H1 (cell line): Measurements from ENCODE around the gene KRTAP4-12. TPM values are rescaled to one million over a fixed set of nuclear protein-coding genes. Genes with fewer than 3 reads are reported as not detected.
"Not testable (repeated sequence)": the region's sequence is repeated elsewhere in the genome, so short reads cannot be mapped to it uniquely, and the experiment has no call there.

Source experiments
- CTCF ChIA-PET: fragments of 300-600 bp; sonication (Branson Sonifier 250); formaldehyde crosslinking; loops from one replicate; lab custom pipeline; 2021; ENCODE audit not compliant: partially characterized antibody; lab: Charles Lee
- POLR2A ChIA-PET: fragments of 300-600 bp; sonication (Branson Sonifier 250); formaldehyde crosslinking; loops from one replicate; lab custom pipeline; 2021; ENCODE audit warnings: inconsistent platforms; ENCODE audit not compliant: partially characterized antibody; lab: Charles Lee
- DNase-seq, 2 experiments: peaks; one replicate each; pipeline versions ENCODE4 v3.0.0 to v3.0.0-alpha.2; 2010 to 2022; ENCODE audit warnings: low spot score in 2 of 2, low read depth in 1 of 2, mixed read lengths in 1 of 2
- FAIRE-seq: peaks from 2 replicates; lab custom pipeline; 2011; peaks lifted over from hg19 to GRCh38; lab: Jason Lieb, UNC
- H2AFZ ChIP-seq: 2 replicates; pipeline ENCODE4 v1.8.1; 2012; ENCODE audit warnings: low read length, inconsistent platforms
- H2AK5ac ChIP-seq: 2 replicates; pipeline ENCODE4 v1.6.1; 2013; ENCODE audit warnings: low read depth, low read length
- H2BK120ac ChIP-seq: replicated peaks from 2 replicates; pipeline ENCODE3; 2013; ENCODE audit warnings: low read depth, low read length, inconsistent platforms
- H2BK12ac ChIP-seq: 2 replicates; pipeline ENCODE4 v1.6.1; 2013; ENCODE audit warnings: low read depth, low read length
- H2BK15ac ChIP-seq: 2 replicates; pipeline ENCODE4 v1.6.1; 2013; ENCODE audit warnings: low read length
- H2BK20ac ChIP-seq: 2 replicates; pipeline ENCODE4 v1.6.1; 2013; ENCODE audit warnings: low read length
- H2BK5ac ChIP-seq: 2 replicates; pipeline ENCODE4 v1.6.1; 2013; ENCODE audit warnings: low read depth, low read length
- H3K14ac ChIP-seq: 2 replicates; pipeline ENCODE4 v1.6.1; 2013; ENCODE audit warnings: inconsistent platforms; ENCODE audit not compliant: insufficient read length
- H3K18ac ChIP-seq: 2 replicates; pipeline ENCODE4 v1.6.1; 2013; ENCODE audit warnings: low read length; ENCODE audit errors: extremely low read depth
- H3K23ac ChIP-seq: 2 replicates; pipeline ENCODE4 v1.6.1; 2013; ENCODE audit warnings: inconsistent platforms; ENCODE audit not compliant: insufficient read length
- H3K23me2 ChIP-seq: 2 replicates; pipeline ENCODE4 v1.6.1; 2013; ENCODE audit warnings: low read depth, low read length
- H3K27ac ChIP-seq: 2 replicates; pipeline ENCODE4 v1.6.1; 2011; ENCODE audit warnings: low read depth, low read length, inconsistent platforms
- H3K27me3 ChIP-seq, 4 experiments: replicated peaks in 1 of 4; 1 replicate in 1 of 4; 2 replicates in 3 of 4; pipeline versions ENCODE4 v1.6.1 to v1.8.1; 2011 to 2013; ENCODE audit warnings: low read length in 3 of 4, mild to moderate bottlenecking in 3 of 4, inconsistent platforms in 2 of 4, mixed read lengths in 2 of 4, moderate library complexity in 1 of 4; ENCODE audit not compliant: control insufficient read depth in 3 of 4, insufficient read depth in 3 of 4; ENCODE audit errors: extremely low read depth in 1 of 4
- H3K36me3 ChIP-seq, 4 experiments: 2 replicates each; pipeline versions ENCODE4 v1.6.1 to v1.8.1; 2011 to 2013; ENCODE audit warnings: mild to moderate bottlenecking in 4 of 4, low read length in 3 of 4, moderate library complexity in 2 of 4, control low read depth in 1 of 4, inconsistent platforms in 1 of 4; ENCODE audit not compliant: insufficient read depth in 4 of 4, control insufficient read depth in 2 of 4
- H3K4ac ChIP-seq: replicated peaks from 2 replicates; pipeline ENCODE3; 2013; ENCODE audit warnings: low read length, low read depth, mixed read lengths, inconsistent platforms; ENCODE audit not compliant: insufficient read length
- H3K4me1 ChIP-seq, 4 experiments: replicated peaks in 1 of 4; 1 replicate in 1 of 4; 2 replicates in 3 of 4; pipeline versions ENCODE4 v1.6.1 to v1.8.1; 2011 to 2013; ENCODE audit warnings: low read length in 3 of 4, inconsistent platforms in 2 of 4, mixed read lengths in 1 of 4; ENCODE audit not compliant: insufficient read depth in 4 of 4, control insufficient read depth in 3 of 4
- H3K4me2 ChIP-seq, 2 experiments: 2 replicates each; pipeline versions ENCODE4 v1.6.1 to v1.8.1; 2011 to 2013; ENCODE audit warnings: low read depth in 2 of 2, low read length in 2 of 2, control low read depth in 1 of 2, inconsistent platforms in 1 of 2, mild to moderate bottlenecking in 1 of 2; ENCODE audit not compliant: insufficient read depth in 1 of 2
- H3K4me3 ChIP-seq, 4 experiments: fragments of 200-600, 300-600 bp in 1 of 4; sonication (generic), shearing (Covaris generic), sonication (Bioruptor Twin) in 1 of 4; 2 replicates each; pipeline versions ENCODE4 v1.5.1 to v1.8.1; 2011 to 2016; ENCODE audit warnings: low read length in 4 of 4, low read depth in 3 of 4, control low read depth in 2 of 4, inconsistent platforms in 2 of 4, mild to moderate bottlenecking in 2 of 4, mixed read lengths in 1 of 4, moderate library complexity in 1 of 4; ENCODE audit not compliant: insufficient read depth in 2 of 4; ENCODE audit errors: extremely low read depth in 1 of 4
- H3K56ac ChIP-seq: replicated peaks from 2 replicates; pipeline ENCODE3; 2013; ENCODE audit warnings: low read depth, mild to moderate bottlenecking, mixed read lengths, low read length, inconsistent platforms; ENCODE audit not compliant: insufficient read length
- H3K79me1 ChIP-seq: 2 replicates; pipeline ENCODE4 v1.6.1; 2013; ENCODE audit warnings: low read depth, low read length, control low read depth
- H3K79me2 ChIP-seq, 2 experiments: 2 replicates each; pipeline versions ENCODE4 v1.6.1 to v1.8.1; 2012 to 2013; ENCODE audit warnings: low read length in 2 of 2, mild to moderate bottlenecking in 2 of 2, inconsistent platforms in 1 of 2; ENCODE audit not compliant: insufficient read depth in 2 of 2, control insufficient read depth in 1 of 2
- H3K9ac ChIP-seq, 4 experiments: replicated peaks in 1 of 4; 1 replicate in 1 of 4; 2 replicates in 3 of 4; pipeline versions ENCODE4 v1.6.1 to v1.8.1; 2011 to 2013; ENCODE audit warnings: low read depth in 3 of 4, low read length in 3 of 4, control low read depth in 2 of 4, mild to moderate bottlenecking in 2 of 4, moderate library complexity in 2 of 4, inconsistent platforms in 1 of 4; ENCODE audit errors: extremely low read depth in 1 of 4
- H3K9me3 ChIP-seq, 2 experiments: 2 replicates each; pipeline versions ENCODE4 v1.6.1 to v1.8.1; 2012 to 2013; ENCODE audit warnings: mild to moderate bottlenecking in 2 of 2, moderate library complexity in 2 of 2, control low read depth in 1 of 2, inconsistent platforms in 1 of 2, low read depth in 1 of 2, low read length in 1 of 2, mixed read lengths in 1 of 2; ENCODE audit not compliant: insufficient read depth in 2 of 2
- H4K20me1 ChIP-seq, 2 experiments: replicated peaks in 1 of 2; 2 replicates each; pipeline versions ENCODE3 to v1.8.1; 2011 to 2013; ENCODE audit warnings: inconsistent platforms in 2 of 2, low read length in 2 of 2, mild to moderate bottlenecking in 1 of 2; ENCODE audit not compliant: insufficient read depth in 2 of 2, control insufficient read depth in 1 of 2
- H4K5ac ChIP-seq: 2 replicates; pipeline ENCODE4 v1.6.1; 2013; ENCODE audit warnings: low read length, low read depth, mixed read lengths, inconsistent platforms; ENCODE audit not compliant: insufficient read length
- H4K8ac ChIP-seq: 2 replicates; pipeline ENCODE4 v1.8.0; 2013; ENCODE audit warnings: mild to moderate bottlenecking, moderate library complexity, low read length, inconsistent platforms; ENCODE audit not compliant: insufficient read depth; ENCODE audit errors: extremely low read depth
- H4K91ac ChIP-seq: replicated peaks from 2 replicates; pipeline ENCODE3; 2013; ENCODE audit warnings: low read length, mixed read lengths, inconsistent platforms; ENCODE audit not compliant: insufficient read length
- JUND ChIP-seq: IDR thresholded peaks from 2 replicates; pipeline ENCODE4 v1.6.1; 2011; ENCODE audit warnings: mild to moderate bottlenecking, improper control_type of control experiment, low read length
- RBBP5 ChIP-seq: IDR thresholded peaks from 2 replicates; pipeline ENCODE4 v1.7.1; 2012; ENCODE audit warnings: low read depth, mild to moderate bottlenecking, inconsistent platforms, low read length, moderate library complexity, borderline replicate concordance
- RFX5 ChIP-seq: IDR thresholded peaks from 2 replicates; pipeline ENCODE4 v1.6.1; 2011; ENCODE audit warnings: low read depth, low read length, improper control_type of control experiment, borderline replicate concordance
- TAF1 ChIP-seq: IDR thresholded peaks from 2 replicates; pipeline ENCODE4 v1.6.1; 2011; ENCODE audit warnings: mild to moderate bottlenecking, low read depth, low read length
- TAF7 ChIP-seq: optimal IDR thresholded peaks from 2 replicates; pipeline ENCODE3; 2011; ENCODE audit warnings: low read depth, mild to moderate bottlenecking, inconsistent platforms, low read length, moderate library complexity, borderline replicate concordance
- WGBS, 2 experiments: shearing (Covaris generic) in 1 of 2; methylation state at CpG; one replicate each; pipeline versions ENCODE4 v1.1.6 to v1.1.7; 2013 to 2015; ENCODE audit warnings: low lambda C conversion rate in 2 of 2, mixed read lengths in 2 of 2, inconsistent platforms in 1 of 2, low coverage in 1 of 2, missing lambda C conversion rate in 1 of 2; ENCODE audit not compliant: insufficient replicate concordance in 2 of 2, insufficient coverage in 1 of 2, insufficient read length in 1 of 2; ENCODE audit errors: extremely low coverage in 1 of 2, missing lambda C conversion rate in 1 of 2; 5-methylcytosine and 5-hydroxymethylcytosine counted together
- polyA plus RNA-seq, 7 experiments: library from polyadenylated mRNA; depleted of rRNA in 3 of 7; stranded (reverse) in 5 of 7; unstranded in 2 of 7; fragments of >200 nt in 5 of 7; fragments of 200-250 nt in 2 of 7; gene quantifications; 1 replicate in 5 of 7; 2 replicates in 1 of 7; 4 replicates in 1 of 7; pipeline versions ENCODE4 v1.2.1 to v1.2.3, GENCODE V29; 2011 to 2013; ENCODE audit warnings: missing spikeins in 2 of 7, mixed read lengths in 2 of 7
- total RNA-seq: library from RNA; stranded (reverse); fragmentation: NEBNext Ultra II Directional; extraction: Animal tissue kit (Norgen Biotek cat#: 25700); gene quantifications from 2 replicates; pipeline ENCODE4 v1.2.1, GENCODE V29; 2021

Gene KRTAP4-12
- total and polyA plus RNA-seq, 2 of the 8 experiments (the other 6 are each of a cell fraction or from before 2014, with no cell fraction given) = not detected

DNA sequence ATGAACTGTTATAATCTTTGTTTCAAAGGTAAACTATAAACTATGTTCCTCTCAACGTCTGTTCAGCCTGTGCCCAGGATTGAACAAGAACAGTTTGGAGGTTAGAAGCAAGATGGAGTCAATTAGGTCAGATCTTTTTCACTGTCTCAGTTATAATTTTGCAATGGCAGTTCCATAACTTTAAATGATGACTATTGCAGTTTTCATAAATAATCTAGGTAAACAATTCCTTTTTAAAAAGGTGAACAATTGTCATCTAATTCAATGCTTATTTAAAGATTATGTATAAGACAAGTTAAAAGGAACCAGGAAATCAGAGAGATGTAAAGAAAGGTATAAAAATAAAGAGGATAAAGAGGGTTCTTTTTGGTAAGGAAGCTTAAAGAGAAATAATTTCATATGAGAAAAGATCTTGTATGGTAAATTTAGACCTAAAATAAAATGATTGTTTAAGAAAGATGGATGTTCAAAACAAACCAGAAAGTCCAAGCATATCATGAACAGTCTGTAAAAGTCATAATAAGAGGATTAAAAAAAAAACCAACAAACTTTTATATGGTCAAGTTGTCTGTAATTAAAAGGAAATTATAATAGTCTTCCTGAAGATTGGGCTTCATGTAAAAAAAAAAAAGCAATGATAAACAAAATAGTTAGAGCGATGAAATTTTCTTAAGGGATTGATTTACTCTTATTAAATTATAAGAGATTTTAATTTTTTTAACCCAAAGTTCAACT lies 12.7 kb downstream of the KRTAP4-12 start (continued):
- TF ChIP-seq TAF1 (no peak), TAF7 (no peak), RBBP5 (no peak), RFX5 (no peak), JUND (no peak)
- TF ChIP-seq, all 59 proteins: peak for 0

DNA sequence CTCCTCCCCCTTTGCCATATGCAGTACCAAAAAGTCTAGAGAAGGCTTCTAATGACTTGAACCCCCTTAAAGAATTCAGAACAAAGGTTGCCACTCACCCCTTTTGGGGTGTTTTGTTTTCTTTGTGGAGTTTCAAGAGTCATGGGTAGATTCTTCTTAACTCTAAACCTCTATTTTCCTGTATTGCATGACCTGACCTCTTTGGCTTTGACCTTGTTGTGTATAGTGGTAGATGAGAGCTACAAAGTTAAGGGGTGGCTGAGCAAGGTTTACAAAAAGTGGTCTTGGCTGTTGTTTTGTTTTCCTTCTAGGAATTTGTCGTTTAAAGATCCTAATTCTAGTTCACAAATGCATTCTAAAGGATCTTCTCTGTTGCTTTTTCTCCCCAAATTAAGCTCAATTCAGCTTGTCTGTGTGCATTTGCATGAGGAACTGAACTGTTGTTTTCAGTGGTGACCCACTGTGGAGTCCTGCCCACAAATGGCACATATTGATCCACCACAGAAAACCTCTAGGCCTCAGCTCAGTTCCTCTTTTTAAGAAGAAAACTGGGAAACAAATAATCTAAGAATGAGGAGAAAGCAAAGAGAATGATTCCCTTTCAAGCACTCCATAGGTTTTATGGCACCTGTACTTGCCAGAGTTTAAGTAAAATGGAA lies 15.1 kb downstream of the KRTAP4-12 start:
- H2BK12ac ChIP-seq, H3K14ac ChIP-seq, H3K9ac ChIP-seq, H3K4me1 ChIP-seq, H3K79me2 ChIP-seq, H2BK120ac ChIP-seq, H3K23ac ChIP-seq, H3K56ac ChIP-seq, H4K8ac ChIP-seq, H3K27me3 ChIP-seq, H4K91ac ChIP-seq, DNase-seq, H2BK20ac ChIP-seq, H3K4me3 ChIP-seq, H4K20me1 ChIP-seq, H3K18ac ChIP-seq, H3K23me2 ChIP-seq, CTCF ChIA-PET, FAIRE-seq, H2BK15ac ChIP-seq, H2BK5ac ChIP-seq, H3K4ac ChIP-seq, H3K27ac ChIP-seq, POLR2A ChIA-PET, H2AFZ ChIP-seq, H3K36me3 ChIP-seq, H3K4me2 ChIP-seq, H4K5ac ChIP-seq, H3K79me1 ChIP-seq, H2AK5ac ChIP-seq: not testable (repeated sequence)
- WGBS, 2 experiments = 0% methylated on average over 1 of the region's 1 CpG; no CpG with 5 or more reads in 1 of the 2 experiments
- peaks cover 8 to 27% of the 10 kb centered on the region in 2 experiments for H3K9me3 ChIP-seq
